Muscle of leg (tissue), 9 donors: Measurements from ENCODE around the gene MAGI1. TPM values are rescaled to one million over a fixed set of nuclear protein-coding genes. Genes with fewer than 3 reads are reported as not detected.

ENCODE experiments used
- polyA plus RNA-seq, 8 donors: library from polyadenylated mRNA; unstranded; fragments of 120-200 nt; gene quantifications; one replicate each; pipeline versions ENCODE4 v1.2.1 to v1.2.3, GENCODE V29; 2013; ENCODE audit warnings: inconsistent platforms in 1 of 8, low replicate concordance in 1 of 8; ENCODE audit not compliant: insufficient read length in 8 of 8, insufficient read depth in 1 of 8
- total RNA-seq: library from RNA; stranded (reverse); fragments of 120-200 nt; gene quantifications from one replicate; pipeline ENCODE4 v1.2.4, GENCODE V29; 2013

Gene MAGI1
- total and polyA plus RNA-seq, 9 donors: 10.0 to 16.8 (median 12.0) TPM

Other genes starting within 250 kb of the MAGI1 start
- gene SLC25A26, start 182.1 kb upstream of the MAGI1 start, total RNA-seq: 23.9 TPM
- gene SLC25A26, start 182.1 kb upstream of the MAGI1 start, polyA plus RNA-seq: 10 to 100 TPM; 25.6 to 34.6 (median 28.4) TPM